GM23338 (cell line): ENCODE data around the gene DMD. TPM values are rescaled to one million over a fixed set of nuclear protein-coding genes. Genes with fewer than 3 reads are reported as not detected.

Experiments
- ATAC-seq: fragments of 200-7000 bp; cut with Tn5 transposase; 3 replicates; pipeline ENCODE4 v1.9.1; 2020
- DNase-seq: peaks from one replicate; pipeline ENCODE4 v3.0.0-alpha.2; 2015; ENCODE audit warnings: low spot score
- H2AFZ ChIP-seq: fragments of 200-600 bp; sonication (generic); 2 replicates; pipeline ENCODE4 v1.8.0; 2016; ENCODE audit warnings: antibody characterized with exemption, mild to moderate bottlenecking, moderate library complexity
- H3F3A ChIP-seq: fragments of 200-600 bp; sonication (generic); replicated peaks from 2 replicates; pipeline ENCODE4 v1.8.0; 2017; ENCODE audit warnings: antibody characterized with exemption, mixed run types, low read depth
- H3K27ac ChIP-seq: fragments of 200-600 bp; sonication (generic); 2 replicates; pipeline ENCODE4 v1.6.1; 2016; ENCODE audit warnings: low read depth
- H3K27me3 ChIP-seq: fragments of 200-600 bp; sonication (generic); 2 replicates; pipeline ENCODE4 v1.8.0; 2016; ENCODE audit warnings: mild to moderate bottlenecking, mixed run types, moderate library complexity; ENCODE audit not compliant: insufficient read depth
- H3K36me3 ChIP-seq: fragments of 200-600 bp; sonication (generic); 2 replicates; pipeline ENCODE4 v1.8.0; 2016; ENCODE audit warnings: mild to moderate bottlenecking; ENCODE audit not compliant: insufficient read depth
- H3K4me1 ChIP-seq: fragments of 200-600 bp; sonication (generic); 2 replicates; pipeline ENCODE4 v1.8.0; 2016; ENCODE audit warnings: mild to moderate bottlenecking, moderate library complexity; ENCODE audit not compliant: insufficient read depth
- H3K4me2 ChIP-seq: fragments of 200-600 bp; sonication (generic); 2 replicates; pipeline ENCODE4 v1.7.1; 2017; ENCODE audit warnings: mixed run types
- H3K4me3 ChIP-seq: fragments of 200-600 bp; sonication (generic); 2 replicates; pipeline ENCODE4 v1.6.1; 2016; ENCODE audit warnings: mixed run types
- H3K79me2 ChIP-seq: fragments of 200-600 bp; sonication (generic); replicated peaks from 2 replicates; pipeline ENCODE4 v1.8.0; 2017; ENCODE audit warnings: mild to moderate bottlenecking; ENCODE audit not compliant: insufficient read depth
- H3K9me2 ChIP-seq: fragments of 200-600 bp; sonication (generic); 2 replicates; pipeline ENCODE4 v1.8.0; 2017; ENCODE audit not compliant: insufficient read depth
- H4K20me1 ChIP-seq: fragments of 200-600 bp; sonication (generic); replicated peaks from 2 replicates; pipeline ENCODE4 v1.8.0; 2017; ENCODE audit warnings: mild to moderate bottlenecking; ENCODE audit not compliant: insufficient read depth
- H3K27ac Mint-ChIP-seq: 2 replicates; pipeline ENCODE4 v1.8.0; 2020; ENCODE audit warnings: inconsistent platforms, mild to moderate bottlenecking, moderate library complexity, mixed read lengths
- H3K27me3 Mint-ChIP-seq: 3 replicates; pipeline ENCODE4 v1.8.0; 2022; ENCODE audit warnings: low read depth, mild to moderate bottlenecking, moderate library complexity, mixed read lengths, inconsistent platforms; ENCODE audit not compliant: insufficient read depth, poor library complexity
- H3K36me3 Mint-ChIP-seq: 3 replicates; pipeline ENCODE4 v1.8.0; 2021; ENCODE audit warnings: low read depth, mild to moderate bottlenecking, inconsistent platforms, moderate library complexity, mixed read lengths
- H3K4me1 Mint-ChIP-seq: 3 replicates; pipeline ENCODE4 v1.8.0; 2020; ENCODE audit warnings: mild to moderate bottlenecking, inconsistent platforms, mixed read lengths
- H3K4me3 Mint-ChIP-seq: 3 replicates; pipeline ENCODE4 v1.8.0; 2021; ENCODE audit warnings: moderate library complexity, mild to moderate bottlenecking, inconsistent platforms, mixed read lengths
- H3K9me3 Mint-ChIP-seq: 3 replicates; pipeline ENCODE4 v1.8.0; 2020; ENCODE audit warnings: moderate library complexity, mild to moderate bottlenecking, inconsistent platforms, mixed read lengths
- CREB1 ChIP-seq: fragments of 250-450 bp; sonication (Bioruptor Pico); IDR thresholded peaks from 2 replicates; pipeline ENCODE4 v1.5.0; 2020; ENCODE audit warnings: low read depth, mild to moderate bottlenecking, moderate library complexity
- EZH2 ChIP-seq: fragments of 200-600 bp; sonication (generic); IDR thresholded peaks from one replicate; pipeline ENCODE4 v1.8.0; 2017; ENCODE audit warnings: antibody characterized with exemption, mild to moderate bottlenecking, low read depth; ENCODE audit not compliant: unreplicated experiment
- EZH2phosphoT487 ChIP-seq: fragments of 200-600 bp; sonication (generic); IDR thresholded peaks from one replicate; pipeline ENCODE4 v1.8.1; 2018; ENCODE audit warnings: antibody characterized with exemption; ENCODE audit not compliant: unreplicated experiment
- NANOG ChIP-seq: IDR thresholded peaks from 2 replicates; pipeline ENCODE4 v1.6.1; 2016; ENCODE audit warnings: antibody characterized with exemption, borderline replicate concordance
- POLR2AphosphoS5 ChIP-seq: IDR thresholded peaks from 2 replicates; pipeline ENCODE4 v1.6.1; 2016; ENCODE audit warnings: antibody characterized with exemption, low read depth
- STAT1 ChIP-seq: IDR thresholded peaks from one replicate; pipeline ENCODE4 v1.6.1; 2016; ENCODE audit warnings: antibody characterized with exemption; ENCODE audit not compliant: unreplicated experiment
- ZNF114 ChIP-seq: fragments of 250-450 bp; sonication (Bioruptor Pico); IDR thresholded peaks from 2 replicates; pipeline ENCODE4 v1.5.0; 2020; ENCODE audit warnings: mild to moderate bottlenecking, moderate library complexity
- ZNF331 ChIP-seq: fragments of 250-450 bp; sonication (Bioruptor Pico); IDR thresholded peaks from 2 replicates; pipeline ENCODE4 v1.5.0; 2020; ENCODE audit warnings: low read depth, mild to moderate bottlenecking, moderate library complexity
- polyA plus RNA-seq: library from polyadenylated mRNA; unstranded; fragments of >200 nt; fragmentation: Nextera tagmentation; extraction: Ambion mirVana; gene quantifications from 2 replicates; pipeline ENCODE4 v1.2.1, GENCODE V29; 2016
- total RNA-seq: library from RNA; depleted of rRNA; stranded (reverse); fragments of >200 nt; shearing (Covaris generic); gene quantifications from 2 replicates; pipeline ENCODE4 v1.2.3, GENCODE V29; 2014
- TF ChIP-seq, protein P1 (sequence below): IDR thresholded peaks from 2 replicates; pipeline ENCODE4 v1.6.1; 2016; ENCODE audit warnings: antibody characterized with exemption
- TF ChIP-seq, protein P2 (sequence below): fragments of 250-450 bp; sonication (Bioruptor Pico); IDR thresholded peaks from 2 replicates; pipeline ENCODE4 v1.5.0; 2020; ENCODE audit warnings: mild to moderate bottlenecking, moderate library complexity
- TF ChIP-seq, protein P3 (sequence below): IDR thresholded peaks from one replicate; pipeline ENCODE4 v1.6.1; 2018; ENCODE audit warnings: antibody characterized with exemption; ENCODE audit not compliant: unreplicated experiment

DMD gene
- total and polyA plus RNA-seq, 2 experiments from 2014 or later: 4.5 to 7.6 TPM

DNA sequence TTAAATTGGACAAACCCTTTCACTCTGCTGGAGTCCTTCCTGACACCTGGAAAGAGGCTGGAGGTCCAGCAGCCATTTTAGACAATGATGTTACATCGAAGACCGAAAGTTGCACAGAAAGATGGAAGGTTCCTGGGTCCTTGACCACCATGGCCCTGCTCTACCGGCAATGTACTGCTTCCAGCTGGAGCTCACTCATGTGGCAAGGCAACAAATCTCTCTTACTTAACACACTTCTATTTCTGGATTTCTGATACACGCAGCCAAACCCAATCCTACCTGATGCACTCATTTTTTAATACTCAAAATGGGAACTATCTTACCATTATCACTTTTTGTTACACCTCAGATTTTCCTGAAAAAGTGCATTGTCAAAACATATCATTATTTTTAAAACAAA lies 33.1 kb downstream of the DMD start:
- TF ChIP-seq, protein P1, sequence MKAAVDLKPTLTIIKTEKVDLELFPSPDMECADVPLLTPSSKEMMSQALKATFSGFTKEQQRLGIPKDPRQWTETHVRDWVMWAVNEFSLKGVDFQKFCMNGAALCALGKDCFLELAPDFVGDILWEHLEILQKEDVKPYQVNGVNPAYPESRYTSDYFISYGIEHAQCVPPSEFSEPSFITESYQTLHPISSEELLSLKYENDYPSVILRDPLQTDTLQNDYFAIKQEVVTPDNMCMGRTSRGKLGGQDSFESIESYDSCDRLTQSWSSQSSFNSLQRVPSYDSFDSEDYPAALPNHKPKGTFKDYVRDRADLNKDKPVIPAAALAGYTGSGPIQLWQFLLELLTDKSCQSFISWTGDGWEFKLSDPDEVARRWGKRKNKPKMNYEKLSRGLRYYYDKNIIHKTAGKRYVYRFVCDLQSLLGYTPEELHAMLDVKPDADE: no peak
- no peak for TF ChIP-seq STAT1
- Histone ChIP-seq H3K4me3 (no peak overlapping the region), H3F3A (no peaks in the 10 kb centered on the region), H4K20me1 (no peaks in the 10 kb centered on the region), H3K4me2 (no peak overlapping the region), H3K27me3 (no peaks in the 10 kb centered on the region), H2AFZ (no peak overlapping the region), H3K36me3 (no peaks in the 10 kb centered on the region), H3K9me2 (no peaks in the 10 kb centered on the region), H3K4me1 (no peaks in the 10 kb centered on the region), H3K27ac (no peak overlapping the region), H3K79me2 (no peaks in the 10 kb centered on the region)
- DNase-seq (no peak), ATAC-seq (no peak)
- no peak overlapping the region for H3K4me3 Mint-ChIP-seq
- no peaks in the 10 kb centered on the region for H3K9me3 Mint-ChIP-seq
- H3K27ac Mint-ChIP-seq: no peak overlapping the region
- H3K36me3 Mint-ChIP-seq: no peaks in the 10 kb centered on the region
- no peaks in the 10 kb centered on the region for H3K27me3 Mint-ChIP-seq
- peaks cover under 1% of the 10 kb centered on the region; the same call in 2 of the 3 replicates for H3K4me1 Mint-ChIP-seq

DNA sequence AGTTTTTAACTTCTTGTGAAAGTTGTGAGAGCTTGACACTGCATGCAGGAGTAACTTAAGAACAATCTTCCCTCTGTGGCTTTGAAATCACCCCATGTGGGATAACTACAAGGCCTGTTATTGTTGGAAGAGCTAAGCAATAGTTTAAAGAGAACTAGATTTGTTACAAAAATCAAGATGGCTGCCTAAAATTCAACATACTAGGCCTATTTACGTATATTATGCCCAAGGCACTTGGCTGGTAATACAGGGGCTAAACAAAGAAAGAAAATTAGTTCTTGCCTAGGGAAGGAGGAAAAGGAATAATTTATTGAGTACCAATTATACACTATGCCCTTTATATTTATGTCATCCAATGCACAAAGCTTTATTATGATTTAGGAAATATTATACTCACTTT lies 36.1 kb downstream of the DMD start:
- Histone ChIP-seq H3F3A (no peaks in the 10 kb centered on the region), H3K4me1 (no peaks in the 10 kb centered on the region), H3K4me3 (no peak overlapping the region), H3K27ac (no peak overlapping the region), H2AFZ (no peak overlapping the region; the same call in 1 of the 2 replicates), H4K20me1 (no peaks in the 10 kb centered on the region), H3K4me2 (no peak overlapping the region), H3K36me3 (no peaks in the 10 kb centered on the region), H3K27me3 (no peaks in the 10 kb centered on the region), H3K9me2 (no peaks in the 10 kb centered on the region), H3K79me2 (no peaks in the 10 kb centered on the region)
- no peak overlapping the region for H3K27ac Mint-ChIP-seq
- H3K9me3 Mint-ChIP-seq: no peaks in the 10 kb centered on the region
- H3K27me3 Mint-ChIP-seq: no peaks in the 10 kb centered on the region
- TF ChIP-seq NANOG (no peak), EZH2 (no peak), EZH2phosphoT487 (no peak), CREB1 (CRISPR knock-in tag) (no peak), ZNF331 (CRISPR knock-in tag) (no peak), ZNF114 (CRISPR knock-in tag) (no peak), STAT1 (no peak), POLR2AphosphoS5 (no peak)
- TF ChIP-seq, protein P2, sequence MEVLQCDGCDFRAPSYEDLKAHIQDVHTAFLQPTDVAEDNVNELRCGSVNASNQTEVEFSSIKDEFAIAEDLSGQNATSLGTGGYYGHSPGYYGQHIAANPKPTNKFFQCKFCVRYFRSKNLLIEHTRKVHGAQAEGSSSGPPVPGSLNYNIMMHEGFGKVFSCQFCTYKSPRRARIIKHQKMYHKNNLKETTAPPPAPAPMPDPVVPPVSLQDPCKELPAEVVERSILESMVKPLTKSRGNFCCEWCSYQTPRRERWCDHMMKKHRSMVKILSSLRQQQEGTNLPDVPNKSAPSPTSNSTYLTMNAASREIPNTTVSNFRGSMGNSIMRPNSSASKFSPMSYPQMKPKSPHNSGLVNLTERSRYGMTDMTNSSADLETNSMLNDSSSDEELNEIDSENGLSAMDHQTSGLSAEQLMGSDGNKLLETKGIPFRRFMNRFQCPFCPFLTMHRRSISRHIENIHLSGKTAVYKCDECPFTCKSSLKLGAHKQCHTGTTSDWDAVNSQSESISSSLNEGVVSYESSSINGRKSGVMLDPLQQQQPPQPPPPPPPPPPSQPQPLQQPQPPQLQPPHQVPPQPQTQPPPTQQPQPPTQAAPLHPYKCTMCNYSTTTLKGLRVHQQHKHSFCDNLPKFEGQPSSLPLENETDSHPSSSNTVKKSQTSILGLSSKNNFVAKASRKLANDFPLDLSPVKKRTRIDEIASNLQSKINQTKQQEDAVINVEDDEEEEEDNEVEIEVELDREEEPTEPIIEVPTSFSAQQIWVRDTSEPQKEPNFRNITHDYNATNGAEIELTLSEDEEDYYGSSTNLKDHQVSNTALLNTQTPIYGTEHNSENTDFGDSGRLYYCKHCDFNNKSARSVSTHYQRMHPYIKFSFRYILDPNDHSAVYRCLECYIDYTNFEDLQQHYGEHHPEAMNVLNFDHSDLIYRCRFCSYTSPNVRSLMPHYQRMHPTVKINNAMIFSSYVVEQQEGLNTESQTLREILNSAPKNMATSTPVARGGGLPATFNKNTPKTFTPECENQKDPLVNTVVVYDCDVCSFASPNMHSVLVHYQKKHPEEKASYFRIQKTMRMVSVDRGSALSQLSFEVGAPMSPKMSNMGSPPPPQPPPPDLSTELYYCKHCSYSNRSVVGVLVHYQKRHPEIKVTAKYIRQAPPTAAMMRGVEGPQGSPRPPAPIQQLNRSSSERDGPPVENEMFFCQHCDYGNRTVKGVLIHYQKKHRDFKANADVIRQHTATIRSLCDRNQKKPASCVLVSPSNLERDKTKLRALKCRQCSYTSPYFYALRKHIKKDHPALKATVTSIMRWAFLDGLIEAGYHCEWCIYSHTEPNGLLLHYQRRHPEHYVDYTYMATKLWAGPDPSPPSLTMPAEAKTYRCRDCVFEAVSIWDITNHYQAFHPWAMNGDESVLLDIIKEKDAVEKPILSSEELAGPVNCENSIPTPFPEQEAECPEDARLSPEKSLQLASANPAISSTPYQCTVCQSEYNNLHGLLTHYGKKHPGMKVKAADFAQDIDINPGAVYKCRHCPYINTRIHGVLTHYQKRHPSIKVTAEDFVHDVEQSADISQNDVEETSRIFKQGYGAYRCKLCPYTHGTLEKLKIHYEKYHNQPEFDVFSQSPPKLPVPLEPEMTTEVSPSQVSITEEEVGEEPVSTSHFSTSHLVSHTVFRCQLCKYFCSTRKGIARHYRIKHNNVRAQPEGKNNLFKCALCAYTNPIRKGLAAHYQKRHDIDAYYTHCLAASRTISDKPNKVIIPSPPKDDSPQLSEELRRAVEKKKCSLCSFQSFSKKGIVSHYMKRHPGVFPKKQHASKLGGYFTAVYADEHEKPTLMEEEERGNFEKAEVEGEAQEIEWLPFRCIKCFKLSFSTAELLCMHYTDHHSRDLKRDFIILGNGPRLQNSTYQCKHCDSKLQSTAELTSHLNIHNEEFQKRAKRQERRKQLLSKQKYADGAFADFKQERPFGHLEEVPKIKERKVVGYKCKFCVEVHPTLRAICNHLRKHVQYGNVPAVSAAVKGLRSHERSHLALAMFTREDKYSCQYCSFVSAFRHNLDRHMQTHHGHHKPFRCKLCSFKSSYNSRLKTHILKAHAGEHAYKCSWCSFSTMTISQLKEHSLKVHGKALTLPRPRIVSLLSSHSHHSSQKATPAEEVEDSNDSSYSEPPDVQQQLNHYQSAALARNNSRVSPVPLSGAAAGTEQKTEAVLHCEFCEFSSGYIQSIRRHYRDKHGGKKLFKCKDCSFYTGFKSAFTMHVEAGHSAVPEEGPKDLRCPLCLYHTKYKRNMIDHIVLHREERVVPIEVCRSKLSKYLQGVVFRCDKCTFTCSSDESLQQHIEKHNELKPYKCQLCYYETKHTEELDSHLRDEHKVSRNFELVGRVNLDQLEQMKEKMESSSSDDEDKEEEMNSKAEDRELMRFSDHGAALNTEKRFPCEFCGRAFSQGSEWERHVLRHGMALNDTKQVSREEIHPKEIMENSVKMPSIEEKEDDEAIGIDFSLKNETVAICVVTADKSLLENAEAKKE (CRISPR knock-in tag): no peak
- TF ChIP-seq, protein P3, sequence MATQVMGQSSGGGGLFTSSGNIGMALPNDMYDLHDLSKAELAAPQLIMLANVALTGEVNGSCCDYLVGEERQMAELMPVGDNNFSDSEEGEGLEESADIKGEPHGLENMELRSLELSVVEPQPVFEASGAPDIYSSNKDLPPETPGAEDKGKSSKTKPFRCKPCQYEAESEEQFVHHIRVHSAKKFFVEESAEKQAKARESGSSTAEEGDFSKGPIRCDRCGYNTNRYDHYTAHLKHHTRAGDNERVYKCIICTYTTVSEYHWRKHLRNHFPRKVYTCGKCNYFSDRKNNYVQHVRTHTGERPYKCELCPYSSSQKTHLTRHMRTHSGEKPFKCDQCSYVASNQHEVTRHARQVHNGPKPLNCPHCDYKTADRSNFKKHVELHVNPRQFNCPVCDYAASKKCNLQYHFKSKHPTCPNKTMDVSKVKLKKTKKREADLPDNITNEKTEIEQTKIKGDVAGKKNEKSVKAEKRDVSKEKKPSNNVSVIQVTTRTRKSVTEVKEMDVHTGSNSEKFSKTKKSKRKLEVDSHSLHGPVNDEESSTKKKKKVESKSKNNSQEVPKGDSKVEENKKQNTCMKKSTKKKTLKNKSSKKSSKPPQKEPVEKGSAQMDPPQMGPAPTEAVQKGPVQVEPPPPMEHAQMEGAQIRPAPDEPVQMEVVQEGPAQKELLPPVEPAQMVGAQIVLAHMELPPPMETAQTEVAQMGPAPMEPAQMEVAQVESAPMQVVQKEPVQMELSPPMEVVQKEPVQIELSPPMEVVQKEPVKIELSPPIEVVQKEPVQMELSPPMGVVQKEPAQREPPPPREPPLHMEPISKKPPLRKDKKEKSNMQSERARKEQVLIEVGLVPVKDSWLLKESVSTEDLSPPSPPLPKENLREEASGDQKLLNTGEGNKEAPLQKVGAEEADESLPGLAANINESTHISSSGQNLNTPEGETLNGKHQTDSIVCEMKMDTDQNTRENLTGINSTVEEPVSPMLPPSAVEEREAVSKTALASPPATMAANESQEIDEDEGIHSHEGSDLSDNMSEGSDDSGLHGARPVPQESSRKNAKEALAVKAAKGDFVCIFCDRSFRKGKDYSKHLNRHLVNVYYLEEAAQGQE: no peak
- H3K36me3 Mint-ChIP-seq: no peaks in the 10 kb centered on the region
- ATAC-seq: no peak
- DNase-seq: no peak
- H3K4me1 Mint-ChIP-seq: no peaks in the 10 kb centered on the region
- no peak overlapping the region for H3K4me3 Mint-ChIP-seq
